Psoas muscle (tissue), 7 donors: ENCODE data around the gene BCKDHA. TPM values are rescaled to one million over a fixed set of nuclear protein-coding genes. Genes with fewer than 3 reads are reported as not detected.

Source experiments
- polyA plus RNA-seq, 3 donors: library from polyadenylated mRNA; stranded (reverse); fragments of 200-250 nt; gene quantifications; one replicate each; pipeline ENCODE4 v1.2.3, GENCODE V29; 2013
- total RNA-seq, 4 donors: library from RNA; stranded (reverse); fragmentation: NEBNext Ultra II Directional in 2 of 4; extraction: Animal tissue kit (Norgen Biotek cat#: 25700) in 2 of 4; gene quantifications; one replicate each; pipeline versions ENCODE4 v1.2.1 to v1.2.4, GENCODE V29; 2021 to 2023
- donor health status: healthy with polysubstance abuse.
- donor health status: DM: no; HTN: no; CAD: no; lungs with moderate emphysema.
- donor health status: Bipolar disorder and iron deficiency.
- donor health status: healthy.
- donor health status: DM: no; HTN: no; CAD: no.
- donor health status: DM: no; HTN: no; CAD: no.
- donor health status: DM: yes; HTN: yes; CAD: no.

Gene BCKDHA
- total and polyA plus RNA-seq, 7 donors = 31.5 to 58.8 (median 43.3) TPM

Other genes with a start within 250 kb of the BCKDHA start
- gene CYP2S1, start 204.6 kb upstream of the BCKDHA start, total RNA-seq = 1 to 10 TPM in 1 of 4 donors, under 1 TPM in 3; 0.27 to 1.1 (median 0.62) TPM
- gene CYP2S1, start 204.6 kb upstream of the BCKDHA start, polyA plus RNA-seq = under 1 TPM; 0.10 to 0.56 (median 0.26) TPM
- gene AXL, start 178.6 kb upstream of the BCKDHA start, total RNA-seq = 10 to 100 TPM in 2 of 4 donors, 1 to 10 TPM in 2; 8.4 to 13.6 (median 11.0) TPM
- 1 to 10 TPM; 3.3 to 4.4 (median 4.3) TPM for gene AXL, start 178.6 kb upstream of the BCKDHA start, polyA plus RNA-seq
- 100 to 1,000 TPM in 2 of 4 donors, 10 to 100 TPM in 2; 82.2 to 129 (median 105) TPM for gene HNRNPUL1, start 133.4 kb upstream of the BCKDHA start, total RNA-seq
- gene HNRNPUL1, start 133.4 kb upstream of the BCKDHA start, polyA plus RNA-seq = 10 to 100 TPM; 54.3 to 82.3 (median 69.2) TPM
- 10 to 100 TPM; 15.5 to 25.7 (median 21.6) TPM for gene CCDC97, start 87.6 kb upstream of the BCKDHA start, total RNA-seq
- 10 to 100 TPM; 13.7 to 23.7 (median 19.9) TPM for gene CCDC97, start 87.6 kb upstream of the BCKDHA start, polyA plus RNA-seq
- 10 to 100 TPM in 2 of 4 donors, 1 to 10 TPM in 2; 8.2 to 10.8 (median 10.1) TPM for gene TGFB1, start 43.9 kb upstream of the BCKDHA start, total RNA-seq
- 10 to 100 TPM in 1 of 3 donors, 1 to 10 TPM in 2; 2.8 to 10.5 (median 3.2) TPM for gene TGFB1, start 43.9 kb upstream of the BCKDHA start, polyA plus RNA-seq
- 1 to 10 TPM; 1.7 to 2.5 (median 2.0) TPM for gene B9D2, start 33.7 kb upstream of the BCKDHA start, total RNA-seq
- 10 to 100 TPM in 1 of 3 donors, 1 to 10 TPM in 2; 7.9 to 13.1 (median 9.3) TPM for gene B9D2, start 33.7 kb upstream of the BCKDHA start, polyA plus RNA-seq
- 1 to 10 TPM; 1.4 to 2.6 (median 1.7) TPM for gene TMEM91, start 21.3 kb upstream of the BCKDHA start, total RNA-seq
- 1 to 10 TPM in 2 of 3 donors, under 1 TPM in 1; 0.88 to 3.1 (median 2.5) TPM for gene TMEM91, start 21.3 kb upstream of the BCKDHA start, polyA plus RNA-seq
- 10 to 100 TPM; 25.4 to 42.3 (median 41.2) TPM for gene EXOSC5, start 459 bp upstream of the BCKDHA start, total RNA-seq
- gene EXOSC5, start 459 bp upstream of the BCKDHA start, polyA plus RNA-seq = 10 to 100 TPM; 34.9 to 78.8 (median 59.0) TPM
- gene B3GNT8, start 29.6 kb downstream of the BCKDHA start, total RNA-seq = 1 to 10 TPM in 2 of 4 donors, under 1 TPM in 2; 0.55 to 1.9 (median 1.3) TPM
- under 1 TPM; 0.59 to 0.96 (median 0.73) TPM for gene B3GNT8, start 29.6 kb downstream of the BCKDHA start, polyA plus RNA-seq
- gene DMAC2, start 42.1 kb downstream of the BCKDHA start, total RNA-seq = 10 to 100 TPM; 37.6 to 71.4 (median 59.5) TPM
- 100 to 1,000 TPM in 1 of 3 donors, 10 to 100 TPM in 2; 68.5 to 113 (median 88.8) TPM for gene DMAC2, start 42.1 kb downstream of the BCKDHA start, polyA plus RNA-seq
- not detected for gene ERICH4, start 45.3 kb downstream of the BCKDHA start, total RNA-seq
- gene ERICH4, start 45.3 kb downstream of the BCKDHA start, polyA plus RNA-seq = under 1 TPM in 2 of 3 donors, not detected in 1; 0.09 to 0.10 TPM
- under 1 TPM in 2 of 4 donors, not detected in 2; 0.21 to 0.28 TPM for gene CEACAM21, start 178.3 kb downstream of the BCKDHA start, total RNA-seq
- under 1 TPM; 0.05 to 0.48 (median 0.20) TPM for gene CEACAM21, start 178.3 kb downstream of the BCKDHA start, polyA plus RNA-seq
- under 1 TPM in 2 of 4 donors, not detected in 2; 0.17 to 0.73 TPM for gene CEACAM4, start 229.3 kb downstream of the BCKDHA start, total RNA-seq
- gene CEACAM4, start 229.3 kb downstream of the BCKDHA start, polyA plus RNA-seq = under 1 TPM in 1 of 3 donors, not detected in 2; 0.03 TPM